ENCODE measurements around the gene MYO5B. TPM values are rescaled to one million over a fixed set of nuclear protein-coding genes. Genes with fewer than 3 reads are reported as not detected.

Gene MYO5B
- total and polyA plus RNA-seq, 2 donors (not counting 1 experiment from before 2014, with no cell fraction given) = 0.30 to 1.7 TPM

- Histone ChIP-seq H3K4me3 (ENCODE audit: control extremely low read depth in 1 of 5, extremely low read depth in 1 of 5, insufficient read depth in 1 of 5, low read depth in 2 of 5, low read length in 4 of 5) (no peak overlapping the region), H3K27me3 (replicated peaks in 1 of 4; ENCODE audit: control extremely low read depth in 1 of 4, control insufficient read depth in 3 of 4, insufficient read depth in 4 of 4, low read length in 3 of 4) (peaks cover 0 to 9% (median 2%) of the 10 kb centered on the region in 4 experiments), H3K79me2 (ENCODE audit: control insufficient read depth, insufficient read depth, low read length) (no peaks in the 10 kb centered on the region), H3K9ac (ENCODE audit: low read length) (no peak overlapping the region), H3K27ac (ENCODE audit: low read length in 2 of 2) (no peak overlapping the region), H3K4me2 (replicated peaks; ENCODE audit: low read depth, low read length, poor library complexity, severe bottlenecking) (no peak overlapping the region), H3K9me3 (ENCODE audit: control extremely low read depth in 1 of 3, control insufficient read depth in 2 of 3, insufficient read depth in 1 of 3, low read length in 2 of 3) (no peaks in the 10 kb centered on the region), H3K36me3 (replicated peaks in 1 of 2; ENCODE audit: control extremely low read depth in 1 of 2, control insufficient read depth in 1 of 2, extremely low read depth in 1 of 2, insufficient read depth in 2 of 2, low read length in 1 of 2) (no peaks in the 10 kb centered on the region), H4K20me1 (ENCODE audit: control insufficient read depth, insufficient read depth, low read length, poor library complexity, severe bottlenecking) (no peaks in the 10 kb centered on the region), H3K4me1 (ENCODE audit: control insufficient read depth in 2 of 2, insufficient read depth in 2 of 2, low read length in 2 of 2) (no peaks in the 10 kb centered on the region), H2AFZ (ENCODE audit: insufficient read depth, low read depth, low read length, poor library complexity, severe bottlenecking) (no peak overlapping the region)
- intact Hi-C loops (cut with micrococcal nuclease) = no loop called here
- no peak overlapping the region for H3K4me3 Mint-ChIP-seq
- peaks cover 43% of the 10 kb centered on the region for H3K27me3 Mint-ChIP-seq
- ATAC-seq (ENCODE audit: low read depth) = no peak
- CTCF ChIA-PET = no interaction called here
- H3K9me3 Mint-ChIP-seq (ENCODE audit: insufficient read depth) = no peaks in the 10 kb centered on the region
- H3K27ac Mint-ChIP-seq = no peak overlapping the region
- 97% methylated on average over 4 of the region's 4 CpGs for WGBS (ENCODE audit: insufficient coverage)
- POLR2A ChIA-PET = no interaction called here
- H3K4me1 Mint-ChIP-seq = no peaks in the 10 kb centered on the region
- TF ChIP-seq, protein P1, sequence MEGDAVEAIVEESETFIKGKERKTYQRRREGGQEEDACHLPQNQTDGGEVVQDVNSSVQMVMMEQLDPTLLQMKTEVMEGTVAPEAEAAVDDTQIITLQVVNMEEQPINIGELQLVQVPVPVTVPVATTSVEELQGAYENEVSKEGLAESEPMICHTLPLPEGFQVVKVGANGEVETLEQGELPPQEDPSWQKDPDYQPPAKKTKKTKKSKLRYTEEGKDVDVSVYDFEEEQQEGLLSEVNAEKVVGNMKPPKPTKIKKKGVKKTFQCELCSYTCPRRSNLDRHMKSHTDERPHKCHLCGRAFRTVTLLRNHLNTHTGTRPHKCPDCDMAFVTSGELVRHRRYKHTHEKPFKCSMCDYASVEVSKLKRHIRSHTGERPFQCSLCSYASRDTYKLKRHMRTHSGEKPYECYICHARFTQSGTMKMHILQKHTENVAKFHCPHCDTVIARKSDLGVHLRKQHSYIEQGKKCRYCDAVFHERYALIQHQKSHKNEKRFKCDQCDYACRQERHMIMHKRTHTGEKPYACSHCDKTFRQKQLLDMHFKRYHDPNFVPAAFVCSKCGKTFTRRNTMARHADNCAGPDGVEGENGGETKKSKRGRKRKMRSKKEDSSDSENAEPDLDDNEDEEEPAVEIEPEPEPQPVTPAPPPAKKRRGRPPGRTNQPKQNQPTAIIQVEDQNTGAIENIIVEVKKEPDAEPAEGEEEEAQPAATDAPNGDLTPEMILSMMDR (IDR thresholded peaks at IDR 0.05) = no peak
- TF ChIP-seq EZH2 (IDR thresholded peaks at IDR 0.05; ENCODE audit: borderline replicate concordance, insufficient read depth, low read depth, low read length, poor library complexity, severe bottlenecking) = no peak
- no peak for DNase-seq
Observed at GRCh38 chr18:49960376-49960775, 234.6 kb downstream of the MYO5B start.

GRCh38 chr18:49959176-49959575 lies 235.8 kb downstream of the MYO5B start:
- no peak overlapping the region for H3K4me3 Mint-ChIP-seq
- CTCF ChIA-PET = no interaction called here

More at GRCh38 chr18:49959176-49959575, 235.8 kb downstream of the MYO5B start:
- H3K27ac ChIP-seq (ENCODE audit: low read length in 2 of 2) = no peak overlapping the region
- no peaks in the 10 kb centered on the region for H4K20me1 ChIP-seq (ENCODE audit: control insufficient read depth, insufficient read depth, low read length, poor library complexity, severe bottlenecking)
- no peak for ATAC-seq (ENCODE audit: low read depth)
- intact Hi-C loops (cut with micrococcal nuclease) = no loop called here
- H3K9me3 Mint-ChIP-seq (ENCODE audit: insufficient read depth) = no peaks in the 10 kb centered on the region
- no peak overlapping the region for H2AFZ ChIP-seq (ENCODE audit: insufficient read depth, low read depth, low read length, poor library complexity, severe bottlenecking)
- H3K4me2 ChIP-seq (replicated peaks; ENCODE audit: low read depth, low read length, poor library complexity, severe bottlenecking) = no peak overlapping the region
- no peak for TF ChIP-seq EZH2 (IDR thresholded peaks at IDR 0.05; ENCODE audit: borderline replicate concordance, insufficient read depth, low read depth, low read length, poor library complexity, severe bottlenecking)
- TF ChIP-seq, protein P1 (IDR thresholded peaks at IDR 0.05) = no peak
- 41% methylated on average over 4 of the region's 5 CpGs for WGBS (ENCODE audit: insufficient coverage)
- H3K27ac Mint-ChIP-seq = no peak overlapping the region
- peaks cover 40% of the 10 kb centered on the region for H3K27me3 Mint-ChIP-seq
- H3K9me3 ChIP-seq (ENCODE audit: control extremely low read depth in 1 of 3, control insufficient read depth in 2 of 3, insufficient read depth in 1 of 3, low read length in 2 of 3) = no peaks in the 10 kb centered on the region
- H3K36me3 ChIP-seq (replicated peaks in 1 of 2; ENCODE audit: control extremely low read depth in 1 of 2, control insufficient read depth in 1 of 2, extremely low read depth in 1 of 2, insufficient read depth in 2 of 2, low read length in 1 of 2) = no peaks in the 10 kb centered on the region
- POLR2A ChIA-PET = no interaction called here
- no peaks in the 10 kb centered on the region for H3K79me2 ChIP-seq (ENCODE audit: control insufficient read depth, insufficient read depth, low read length)
- H3K9ac ChIP-seq (ENCODE audit: low read length) = no peak overlapping the region
- no peak for DNase-seq
- H3K4me3 ChIP-seq (ENCODE audit: control extremely low read depth in 1 of 5, extremely low read depth in 1 of 5, insufficient read depth in 1 of 5, low read depth in 2 of 5, low read length in 4 of 5) = no peak overlapping the region
- peaks cover 0 to 9% (median 2%) of the 10 kb centered on the region in 4 experiments for H3K27me3 ChIP-seq (replicated peaks in 1 of 4; ENCODE audit: control extremely low read depth in 1 of 4, control insufficient read depth in 3 of 4, insufficient read depth in 4 of 4, low read length in 3 of 4)
- H3K4me1 ChIP-seq (ENCODE audit: control insufficient read depth in 2 of 2, insufficient read depth in 2 of 2, low read length in 2 of 2) = no peaks in the 10 kb centered on the region
- H3K4me1 Mint-ChIP-seq = no peaks in the 10 kb centered on the region

Measured in B cell (primary cell).